Activated CD4-positive, alpha-beta T cell treated with anti-CD3 and anti-CD28 coated beads for 1 hour (primary cell): ENCODE data around the gene RANBP17.

Source experiments
- DNase-seq: peaks from one replicate; pipeline ENCODE4 v3.0.0-alpha.2; 2020

Gene RANBP17

DNA sequence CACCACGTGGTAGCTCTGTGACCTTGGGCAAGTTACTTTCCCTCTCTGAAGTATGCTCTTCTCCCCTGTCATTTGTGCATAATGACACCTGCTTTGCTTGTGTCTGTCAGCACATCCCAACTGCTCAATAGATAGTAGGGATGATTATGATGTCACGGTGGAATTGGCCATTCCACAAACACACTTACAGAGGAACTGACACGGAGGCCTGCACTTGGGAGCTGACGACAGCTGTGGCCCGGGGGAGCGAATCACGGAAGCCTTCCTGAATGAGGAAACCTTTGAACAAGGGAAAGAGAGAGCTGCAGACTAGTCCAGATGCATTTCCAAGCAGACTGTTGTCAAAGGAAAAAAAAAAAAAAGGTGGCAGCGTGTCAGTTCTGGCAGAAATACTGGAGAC lies 468.2 kb downstream of the RANBP17 start:
- DNase-seq = no peak

DNA sequence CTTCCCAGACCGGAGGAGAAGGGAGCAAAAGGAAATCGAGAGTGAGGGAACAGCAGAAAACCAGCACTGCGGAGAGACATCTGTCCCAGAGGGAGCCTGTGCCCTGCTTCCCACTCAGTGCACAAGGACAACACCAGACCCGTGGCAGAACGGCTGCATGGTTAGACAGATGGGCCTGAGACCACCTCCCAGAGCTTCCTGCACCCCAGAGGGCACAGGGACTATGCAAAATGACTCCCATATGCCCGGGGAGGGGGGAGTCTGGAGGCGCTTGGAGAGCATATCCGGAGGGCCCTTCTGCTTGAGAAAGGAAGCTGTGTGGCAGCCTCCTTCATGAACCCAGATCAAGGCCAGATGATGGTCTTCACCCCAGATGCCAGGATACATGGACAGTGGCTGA lies 473.8 kb downstream of the RANBP17 start:
- no peak for DNase-seq

DNA sequence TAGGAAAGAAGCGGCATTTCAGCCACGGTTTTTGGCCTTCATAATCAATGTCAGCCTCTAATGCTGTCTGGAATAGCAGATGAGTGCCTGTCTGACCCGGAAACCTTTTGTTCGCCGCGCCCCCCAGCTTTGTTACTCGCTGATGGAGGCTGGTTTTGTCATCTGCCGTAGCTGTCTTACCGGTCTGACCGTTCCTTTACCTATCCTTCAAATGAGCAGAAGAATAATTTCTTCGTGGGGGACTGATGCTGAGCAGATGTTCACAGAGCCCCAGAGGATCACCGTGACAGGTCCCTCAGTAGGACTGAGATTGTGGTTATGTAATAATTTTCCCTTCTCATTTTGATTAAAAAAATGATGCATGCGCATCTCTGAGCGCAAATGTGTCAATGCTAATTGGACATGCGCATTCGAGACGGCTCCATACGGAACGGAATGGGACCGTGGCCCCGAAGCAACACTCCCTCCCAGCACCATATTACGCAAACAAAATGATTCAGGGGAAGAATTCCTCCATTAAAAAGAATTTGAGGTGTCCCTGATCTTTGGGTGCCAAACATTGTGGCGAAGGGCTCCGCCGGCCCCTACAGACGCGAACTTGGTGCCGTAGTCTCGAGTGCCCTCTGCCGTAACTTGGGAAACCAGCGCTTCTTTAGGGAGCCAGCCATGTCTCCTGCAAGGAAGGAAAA lies 474.8 kb downstream of the RANBP17 start:
- DNase-seq = no peak

DNA sequence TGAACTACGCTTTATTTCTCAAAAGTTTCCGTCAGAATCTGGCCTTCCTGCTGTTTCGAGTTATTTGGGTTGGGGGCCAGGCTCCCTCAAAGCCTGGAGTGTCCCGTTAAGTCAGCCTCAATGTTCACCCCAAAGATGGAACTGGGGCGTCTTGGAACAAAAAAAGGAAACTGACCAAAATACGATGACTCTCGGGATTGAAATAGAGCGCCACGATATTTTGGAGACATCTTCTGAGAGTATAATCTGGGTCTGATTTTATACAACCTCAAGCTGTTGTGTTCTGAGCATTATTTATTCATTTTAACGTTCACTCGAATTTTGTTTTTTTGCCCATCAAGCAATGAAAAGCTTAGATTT lies 475.4 kb downstream of the RANBP17 start:
- DNase-seq = no peak

DNA sequence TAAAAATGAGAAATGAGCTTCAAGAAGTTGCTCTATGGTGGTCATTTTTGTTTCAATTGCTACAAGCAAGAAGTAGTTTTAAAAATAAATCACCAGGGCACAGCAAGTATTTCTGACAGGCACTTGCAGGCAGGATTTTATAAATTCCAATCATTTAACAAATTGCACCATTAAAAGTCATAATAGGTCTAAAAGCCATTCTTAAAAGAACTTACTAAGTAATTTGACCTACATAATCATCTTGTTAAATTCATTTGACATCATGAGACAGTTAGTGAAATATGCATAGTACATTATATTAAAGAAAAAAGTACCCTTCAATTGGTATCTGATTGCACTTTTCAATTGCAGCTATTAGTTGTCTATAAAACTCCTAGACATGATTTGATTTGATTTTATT lies 478.2 kb downstream of the RANBP17 start:
- no peak for DNase-seq

DNA sequence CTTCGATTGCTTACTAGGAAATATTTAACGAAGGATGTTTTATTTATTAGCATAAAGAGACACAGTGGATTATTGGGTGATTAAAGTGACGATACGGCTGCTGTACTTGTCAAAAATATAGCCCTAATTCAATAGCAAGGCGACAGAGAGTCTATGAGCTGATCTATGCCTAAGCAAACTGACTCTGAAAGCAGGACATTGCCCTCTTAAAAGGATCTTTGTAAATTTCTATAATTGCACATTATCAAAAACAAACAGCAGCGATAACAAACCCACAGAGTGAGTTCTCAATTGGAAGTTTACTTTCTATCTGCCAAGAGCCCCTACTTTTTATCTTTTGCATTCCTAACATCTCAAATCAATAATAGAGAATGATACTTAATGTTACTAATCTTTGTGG lies 478.7 kb downstream of the RANBP17 start:
- DNase-seq = no peak

DNA sequence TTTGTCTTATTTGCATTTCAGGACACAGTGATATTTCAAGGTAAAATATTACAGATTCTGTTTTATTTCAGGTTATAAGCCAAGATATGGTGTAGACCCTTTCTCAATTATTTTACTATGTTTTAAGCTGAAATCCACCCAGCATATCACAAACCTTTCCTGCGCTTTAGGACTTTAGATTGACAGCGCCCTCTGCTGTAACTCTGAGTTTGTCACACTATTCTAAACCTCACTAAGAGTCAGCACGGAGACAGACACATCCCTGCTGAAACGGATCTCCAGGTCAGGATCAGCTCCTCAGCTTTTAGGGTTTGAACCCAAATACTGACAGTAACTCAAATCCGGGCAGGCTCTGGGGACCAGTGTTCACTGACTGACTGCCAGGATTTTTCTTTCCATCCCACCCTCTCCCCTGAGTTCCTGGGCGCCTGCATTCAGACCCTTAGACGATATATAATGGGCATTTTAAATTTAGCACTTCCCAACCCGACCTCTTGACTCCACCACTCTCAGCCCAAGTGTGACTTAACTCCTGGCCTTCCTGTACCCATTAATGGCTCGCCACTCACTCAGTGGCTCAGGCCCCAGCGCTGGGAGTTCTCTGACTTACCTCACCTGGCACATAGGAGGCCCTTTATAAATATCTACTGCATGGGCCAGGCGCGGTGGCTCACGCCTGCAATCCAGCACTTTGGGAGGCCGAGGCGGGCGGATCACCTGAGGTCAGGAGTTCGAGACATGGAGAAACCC lies 480.7 kb downstream of the RANBP17 start:
- DNase-seq = no peak

DNA sequence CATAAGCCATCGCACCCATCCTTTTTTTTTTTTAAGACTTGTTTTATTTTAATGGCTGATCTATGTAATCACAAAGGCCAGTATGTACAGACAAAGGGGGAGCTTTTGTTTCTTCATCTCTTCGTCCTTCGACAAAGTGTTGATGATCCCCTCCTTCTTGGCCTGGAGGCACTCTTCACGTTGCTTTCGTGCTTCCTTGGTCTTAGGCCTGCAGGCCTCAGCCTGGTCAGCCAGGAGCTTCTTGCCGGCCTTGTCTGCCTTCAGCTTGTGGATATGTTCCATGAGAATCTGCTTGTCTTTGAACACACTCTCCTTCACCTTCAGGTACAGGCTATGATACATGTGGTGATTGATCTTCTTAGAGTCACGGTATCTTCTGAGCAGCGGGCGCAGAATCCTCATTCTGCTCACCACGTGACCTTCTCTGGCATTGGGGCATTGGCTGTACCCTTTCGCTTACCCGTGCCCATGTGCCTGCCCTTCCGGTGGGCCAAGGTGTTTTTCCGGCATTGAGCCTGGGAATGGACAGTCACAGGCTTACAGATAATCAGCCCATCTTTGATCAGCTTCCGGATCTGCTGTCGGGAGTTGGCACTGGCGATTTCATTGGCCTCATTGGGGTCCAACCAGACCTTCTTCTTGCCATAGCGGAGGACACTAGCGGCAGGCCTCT lies 483.3 kb downstream of the RANBP17 start:
- no peak for DNase-seq
